ENCODE data around the gene STXBP6.

- no peak for TF ChIP-seq CTCF (IDR thresholded peaks at IDR 0.05; ENCODE audit: low read depth, low read length)
- no peak for TF ChIP-seq EZH2phosphoT487 (IDR thresholded peaks at IDR 0.05; ENCODE audit: low read depth)
Measured at GRCh38 chr14:24960816-24961215, 89.1 kb downstream of the STXBP6 start.
